HG03039 (cell line): Measurements from ENCODE around the gene ADIPOR2.

Experiments used
- ATAC-seq: cut with Tn5 transposase; IDR thresholded peaks from one replicate; pipeline ENCODE4 v1.9.1; 2021; ENCODE audit warnings: mild to moderate bottlenecking, moderate library complexity; ENCODE audit not compliant: unreplicated experiment

The ADIPOR2 gene

GRCh38 chr12:1826867-1827705 is 136.2 kb downstream of the ADIPOR2 start:
- ATAC-seq = no peak

- ATAC-seq = no peak
Measured at GRCh38 chr12:1827826-1828805, 137.2 kb downstream of the ADIPOR2 start.

DNA sequence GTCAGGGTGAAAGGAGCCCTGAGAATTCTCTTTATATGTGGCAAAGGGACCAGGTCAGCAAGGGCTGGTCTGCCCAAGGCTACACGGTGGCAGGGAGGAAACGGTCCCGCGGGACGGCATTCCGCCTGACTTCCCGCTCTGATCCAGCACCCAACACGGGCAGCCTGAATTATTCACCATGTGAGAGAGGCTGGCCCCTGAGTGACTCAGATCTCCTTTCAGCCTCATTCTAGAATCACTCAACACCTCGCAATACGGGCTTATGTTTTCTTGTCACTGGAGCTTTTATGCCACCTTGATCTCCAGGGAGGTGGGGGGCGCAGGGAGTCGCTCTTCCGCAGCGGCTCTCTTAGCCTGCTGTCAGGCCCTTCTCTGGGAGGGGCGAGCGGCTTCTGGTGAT is 138.0 kb downstream of the ADIPOR2 start:
- no peak for ATAC-seq

- ATAC-seq = no peak
Measured at GRCh38 chr12:1829306-1829900, 138.5 kb downstream of the ADIPOR2 start.

DNA sequence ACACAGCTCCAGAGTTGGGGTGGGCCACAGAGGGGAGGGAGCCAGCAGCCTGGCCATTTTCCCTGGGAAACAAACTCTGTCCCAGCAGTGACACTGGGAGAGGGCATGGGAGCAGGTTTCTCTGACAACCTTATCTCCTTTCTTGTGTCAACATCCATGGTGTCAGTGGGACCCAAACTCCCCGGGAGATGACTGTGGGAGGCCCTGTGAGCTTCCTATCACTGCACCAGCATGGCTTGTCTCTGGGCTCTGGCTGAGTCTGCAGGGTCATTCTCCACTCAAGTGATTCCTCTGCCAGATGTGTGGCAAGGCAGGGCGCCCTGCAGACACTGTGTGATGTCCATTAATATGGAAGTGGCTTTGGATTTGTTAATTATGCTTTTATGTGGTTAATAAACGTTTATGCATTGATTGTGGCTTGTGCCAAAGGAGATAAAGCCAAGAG is 139.6 kb downstream of the ADIPOR2 start:
- ATAC-seq = no peak

DNA sequence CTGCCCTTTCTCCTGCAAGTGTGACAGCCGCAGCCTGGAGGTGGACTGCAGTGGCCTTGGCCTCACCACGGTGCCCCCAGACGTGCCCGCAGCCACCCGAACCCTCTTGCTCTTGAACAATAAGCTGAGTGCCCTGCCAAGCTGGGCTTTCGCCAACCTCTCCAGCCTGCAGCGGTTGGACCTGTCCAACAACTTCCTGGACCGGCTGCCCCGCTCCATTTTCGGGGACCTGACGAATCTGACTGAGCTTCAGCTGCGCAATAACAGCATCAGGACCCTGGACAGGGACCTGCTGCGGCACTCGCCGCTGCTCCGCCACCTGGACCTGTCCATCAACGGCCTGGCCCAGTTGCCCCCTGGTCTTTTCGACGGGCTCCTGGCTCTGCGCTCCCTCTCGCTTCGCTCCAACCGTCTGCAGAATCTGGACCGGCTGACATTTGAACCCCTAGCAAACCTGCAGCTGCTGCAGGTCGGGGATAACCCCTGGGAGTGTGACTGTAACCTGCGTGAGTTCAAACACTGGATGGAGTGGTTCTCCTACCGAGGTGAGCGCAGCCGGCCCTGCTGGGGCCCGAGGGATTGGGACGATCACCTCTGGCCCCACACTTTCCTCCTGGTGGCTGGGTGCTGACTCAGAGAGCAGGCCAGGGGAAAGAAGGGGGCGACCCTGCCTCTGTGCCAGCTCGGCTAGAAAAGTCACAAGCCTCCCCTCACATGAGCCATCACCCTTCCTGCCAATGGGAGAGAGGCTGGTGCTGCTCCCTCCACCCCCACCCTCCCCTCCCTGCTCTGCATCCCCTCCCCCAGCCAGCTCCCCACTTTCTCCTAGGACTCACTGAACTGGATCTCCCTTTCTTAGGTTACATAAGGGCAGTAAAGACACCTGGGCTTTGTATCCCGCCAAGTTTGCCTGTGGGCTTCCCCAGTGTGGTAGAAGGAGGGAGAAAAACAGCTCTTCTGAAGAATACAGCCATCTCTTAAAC is 140.4 kb downstream of the ADIPOR2 start:
- no peak for ATAC-seq

- no peak for ATAC-seq
Measured at GRCh38 chr12:1832801-1833595, 142.1 kb downstream of the ADIPOR2 start.

DNA sequence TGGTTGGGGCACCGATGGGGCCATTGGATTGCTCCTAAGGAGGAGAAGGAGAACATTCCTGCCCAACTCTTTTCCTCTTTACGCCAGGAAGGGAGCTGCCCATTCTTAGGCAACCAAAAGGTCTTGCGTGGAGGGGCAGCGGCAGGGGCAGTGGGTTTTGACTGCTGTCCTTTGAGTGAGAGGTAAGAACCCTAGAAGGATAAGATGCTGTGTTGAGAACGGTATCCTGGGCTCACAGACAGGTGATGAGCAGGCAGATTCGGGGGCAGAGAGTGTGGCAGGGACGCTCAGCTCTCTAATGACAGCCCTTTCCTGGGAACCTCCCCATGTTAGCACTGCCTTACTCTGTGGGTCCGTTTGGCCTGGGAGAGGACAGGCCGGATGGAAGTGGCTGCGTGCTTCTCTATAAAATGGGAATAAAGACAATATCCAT is 142.7 kb downstream of the ADIPOR2 start:
- ATAC-seq = no peak

DNA sequence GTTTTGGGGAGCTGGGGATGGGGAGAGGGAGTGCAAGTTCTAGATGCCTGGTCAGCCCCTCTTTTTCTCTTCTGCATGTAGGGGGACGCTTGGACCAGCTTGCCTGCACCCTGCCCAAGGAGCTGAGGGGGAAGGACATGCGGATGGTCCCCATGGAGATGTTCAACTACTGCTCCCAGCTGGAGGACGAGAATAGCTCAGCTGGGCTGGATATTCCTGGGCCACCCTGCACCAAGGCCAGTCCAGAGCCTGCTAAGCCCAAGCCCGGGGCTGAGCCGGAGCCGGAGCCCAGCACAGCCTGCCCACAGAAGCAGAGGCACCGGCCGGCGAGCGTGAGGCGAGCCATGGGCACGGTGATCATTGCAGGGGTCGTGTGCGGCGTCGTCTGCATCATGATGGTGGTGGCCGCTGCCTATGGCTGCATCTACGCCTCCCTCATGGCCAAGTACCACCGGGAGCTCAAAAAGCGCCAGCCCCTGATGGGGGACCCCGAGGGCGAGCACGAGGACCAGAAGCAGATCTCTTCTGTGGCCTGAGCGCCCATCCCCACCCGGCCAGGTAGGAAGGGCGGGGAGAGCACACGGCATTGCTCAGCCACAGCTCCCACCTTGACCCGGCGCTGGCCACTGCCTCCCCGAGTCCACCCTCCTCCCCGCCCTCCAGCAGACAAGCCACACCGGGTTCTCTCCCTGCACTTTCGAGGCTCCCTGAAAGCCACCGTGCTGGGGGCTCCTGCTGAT is 143.5 kb downstream of the ADIPOR2 start:
- no peak for ATAC-seq

GRCh38 chr12:1835211-1836131 is 144.6 kb downstream of the ADIPOR2 start:
- no peak for ATAC-seq

- ATAC-seq = no peak
Measured at GRCh38 chr12:1836241-1836803, 145.5 kb downstream of the ADIPOR2 start.

GRCh38 chr12:1836854-1837421 is 146.1 kb downstream of the ADIPOR2 start:
- ATAC-seq = no peak

DNA sequence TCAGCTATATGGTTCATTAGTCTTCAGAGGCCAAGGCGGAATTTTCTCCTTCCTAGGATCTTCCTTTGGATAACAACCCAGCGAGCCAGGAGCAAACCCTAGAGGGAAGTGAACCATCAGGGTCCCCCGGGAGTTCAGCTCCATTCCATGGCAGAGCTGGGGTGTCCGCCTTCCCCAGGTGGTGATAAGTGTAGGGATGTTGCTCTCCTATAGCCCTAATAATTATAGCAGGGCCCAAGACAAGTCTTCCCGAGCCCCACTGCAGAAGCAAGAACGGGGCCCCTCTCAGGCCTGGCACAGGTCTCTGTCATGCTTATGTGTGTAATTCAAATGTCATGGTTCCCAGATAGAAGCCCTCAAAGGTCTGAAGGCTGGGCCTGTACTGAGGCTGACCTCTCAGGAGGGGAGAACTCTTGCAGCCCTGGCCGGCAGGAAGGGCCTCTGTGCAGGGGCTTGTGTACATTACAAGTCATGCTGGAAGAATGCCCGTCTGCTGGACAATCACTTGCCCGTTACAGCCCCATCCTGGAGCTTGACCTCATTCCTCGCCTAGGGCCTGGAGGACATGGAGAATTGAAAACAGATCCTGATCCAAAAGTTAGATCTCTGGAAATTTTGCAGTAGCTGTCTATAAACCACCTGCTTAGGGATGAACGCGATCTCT is 146.8 kb downstream of the ADIPOR2 start:
- no peak for ATAC-seq
